ENCODE results near the gene USPL1. TPM values are rescaled to one million over a fixed set of nuclear protein-coding genes. Genes with fewer than 3 reads are reported as not detected.

The USPL1 gene
- total RNA-seq, 4 donors from 2014 or later: 8.4 to 19.1 (median 10.6) TPM

- intact Hi-C loops (cut with DNase I): no loop called here
- Histone ChIP-seq H3K36me3 (no peaks in the 10 kb centered on the region), H3K4me1 (no peaks in the 10 kb centered on the region), H3K4me3 (no peak overlapping the region), H3K27me3 (no peaks in the 10 kb centered on the region), H3K27ac (no peak overlapping the region), H3K9me3 (no peaks in the 10 kb centered on the region)
- 72 to 81% methylated on average over 4 of the region's 4 CpGs for WGBS, 2 donors
- TF ChIP-seq CTCF (IDR thresholded peaks at IDR 0.05): no peak
- no peak for TF ChIP-seq POLR2A (IDR thresholded peaks at IDR 0.05)
- no peak for DNase-seq
These were observed 88.0 kb downstream of the USPL1 start for GRCh38 chr13:30705680-30706079.

GRCh38 chr13:30708541-30708940, 90.8 kb downstream of the USPL1 start:
- Histone ChIP-seq H3K4me3 (no peak overlapping the region), H3K9me3 (no peaks in the 10 kb centered on the region), H3K27ac (no peak overlapping the region), H3K4me1 (peaks cover 0 to 3% (median 0%) of the 10 kb centered on the region in 3 donors), H3K36me3 (no peaks in the 10 kb centered on the region), H3K27me3 (no peaks in the 10 kb centered on the region)
- TF ChIP-seq POLR2A (IDR thresholded peaks at IDR 0.05) (no peak), CTCF (IDR thresholded peaks at IDR 0.05) (no peak)
- DNase-seq: no peak
- 39 to 53% methylated on average over 3 of the region's 3 CpGs for WGBS, 2 donors
- intact Hi-C loops (cut with DNase I): no loop called here

Small RNAs within 50 kb of the gene (small RNA-seq; reads per million reads assigned to genes)
- 0 reads per million in 4 donors for gene RF00017

Other genes with a start within 250 kb of the USPL1 start
- gene UBE2L5, start 195.4 kb upstream of the USPL1 start, total RNA-seq: under 1 TPM in 1 of 4 donors, not detected in 3; 0.19 TPM
- gene HMGB1, start 152.0 kb upstream of the USPL1 start, total RNA-seq: 100 to 1,000 TPM; 189 to 446 (median 280) TPM
- gene ALOX5AP, start 117.6 kb downstream of the USPL1 start, total RNA-seq: 10 to 100 TPM in 2 of 4 donors, 1 to 10 TPM in 2; 4.7 to 21.5 (median 12.7) TPM

All from esophagus squamous epithelium (tissue), 5 donors.